ENCODE results near the gene SMAD4. TPM values are rescaled to one million over a fixed set of nuclear protein-coding genes. Genes with fewer than 3 reads are reported as not detected.

The SMAD4 gene
- total and polyA plus RNA-seq, 2 of the 8 experiments (the other 6 are each of a cell fraction or from before 2014, with no cell fraction given), result 86.5 to 139 TPM

GRCh38 chr18:51017140-51017879 is 12.7 kb upstream of the SMAD4 start (continued):
- TF ChIP-seq TCF12 (IDR thresholded peaks at IDR 0.05; ENCODE audit: low read depth, low read length) (0 out of 2 replicates have a peak, but pooled peaks have one; percentile 56), PHF8 (conservative IDR thresholded peaks at IDR 0.05; ENCODE audit: low read depth, low read length) (no peak), TEAD4 (IDR thresholded peaks at IDR 0.05; ENCODE audit: low read depth, low read length) (peak; percentile 94), RNF2 (IDR thresholded peaks at IDR 0.05; ENCODE audit: borderline replicate concordance, low read depth, low read length, missing control alignments, poor library complexity, severe bottlenecking) (no peak)

Data from H1 (cell line).